Measurements from ENCODE around the gene ILF2.

GRCh38 chr1:153627715-153628626, 42.8 kb downstream of the ILF2 start, which contains the start of gene S100A1:
- no peak for TF ChIP-seq MAX (IDR thresholded peaks at IDR 0.05)
- TF ChIP-seq ZBTB3 (CRISPR knock-in tag; IDR thresholded peaks at IDR 0.05; ENCODE audit: borderline replicate concordance, low read depth), result no peak
- no peak for TF ChIP-seq MXI1 (IDR thresholded peaks at IDR 0.05; ENCODE audit: borderline replicate concordance, low read depth, low read length)
- TF ChIP-seq SMYD3 (CRISPR knock-in tag; IDR thresholded peaks at IDR 0.05), result no peak
- TF ChIP-seq ZBTB33 (CRISPR knock-in tag; IDR thresholded peaks at IDR 0.05), result no peak
- TF ChIP-seq POGK (CRISPR knock-in tag; conservative IDR thresholded peaks at IDR 0.05), result no peak
- no peak for TF ChIP-seq BCLAF1 (IDR thresholded peaks at IDR 0.05)
- no peak for TF ChIP-seq SMAD3 (CRISPR knock-in tag; IDR thresholded peaks at IDR 0.05)
